H1 (cell line): Measurements from ENCODE around the gene BCL2A1. TPM values are rescaled to one million over a fixed set of nuclear protein-coding genes. Genes with fewer than 3 reads are reported as not detected.

ENCODE experiments used
- CTCF ChIA-PET: fragments of 300-600 bp; sonication (Branson Sonifier 250); formaldehyde crosslinking; loops from one replicate; lab custom pipeline; 2021; ENCODE audit not compliant: partially characterized antibody; lab: Charles Lee
- POLR2A ChIA-PET: fragments of 300-600 bp; sonication (Branson Sonifier 250); formaldehyde crosslinking; loops from one replicate; lab custom pipeline; 2021; ENCODE audit warnings: inconsistent platforms; ENCODE audit not compliant: partially characterized antibody; lab: Charles Lee
- DNase-seq, 2 experiments: peaks; one replicate each; pipeline versions ENCODE4 v3.0.0 to v3.0.0-alpha.2; 2010 to 2022; ENCODE audit warnings: low spot score in 2 of 2, low read depth in 1 of 2, mixed read lengths in 1 of 2
- FAIRE-seq: peaks from 2 replicates; lab custom pipeline; 2011; peaks lifted over from hg19 to GRCh38; lab: Jason Lieb, UNC
- H2AFZ ChIP-seq: 2 replicates; pipeline ENCODE4 v1.8.1; 2012; ENCODE audit warnings: low read length, inconsistent platforms
- H2AK5ac ChIP-seq: 2 replicates; pipeline ENCODE4 v1.6.1; 2013; ENCODE audit warnings: low read depth, low read length
- H2BK120ac ChIP-seq: replicated peaks from 2 replicates; pipeline ENCODE3; 2013; ENCODE audit warnings: low read depth, low read length, inconsistent platforms
- H2BK12ac ChIP-seq: 2 replicates; pipeline ENCODE4 v1.6.1; 2013; ENCODE audit warnings: low read depth, low read length
- H2BK15ac ChIP-seq: 2 replicates; pipeline ENCODE4 v1.6.1; 2013; ENCODE audit warnings: low read length
- H2BK20ac ChIP-seq: 2 replicates; pipeline ENCODE4 v1.6.1; 2013; ENCODE audit warnings: low read length
- H2BK5ac ChIP-seq: 2 replicates; pipeline ENCODE4 v1.6.1; 2013; ENCODE audit warnings: low read depth, low read length
- H3K14ac ChIP-seq: 2 replicates; pipeline ENCODE4 v1.6.1; 2013; ENCODE audit warnings: inconsistent platforms; ENCODE audit not compliant: insufficient read length
- H3K18ac ChIP-seq: 2 replicates; pipeline ENCODE4 v1.6.1; 2013; ENCODE audit warnings: low read length; ENCODE audit errors: extremely low read depth
- H3K23ac ChIP-seq: 2 replicates; pipeline ENCODE4 v1.6.1; 2013; ENCODE audit warnings: inconsistent platforms; ENCODE audit not compliant: insufficient read length
- H3K23me2 ChIP-seq: 2 replicates; pipeline ENCODE4 v1.6.1; 2013; ENCODE audit warnings: low read depth, low read length
- H3K27ac ChIP-seq: 2 replicates; pipeline ENCODE4 v1.6.1; 2011; ENCODE audit warnings: low read depth, low read length, inconsistent platforms
- H3K27me3 ChIP-seq, 4 experiments: replicated peaks in 1 of 4; 1 replicate in 1 of 4; 2 replicates in 3 of 4; pipeline versions ENCODE4 v1.6.1 to v1.8.1; 2011 to 2013; ENCODE audit warnings: low read length in 3 of 4, mild to moderate bottlenecking in 3 of 4, inconsistent platforms in 2 of 4, mixed read lengths in 2 of 4, moderate library complexity in 1 of 4; ENCODE audit not compliant: control insufficient read depth in 3 of 4, insufficient read depth in 3 of 4; ENCODE audit errors: extremely low read depth in 1 of 4
- H3K36me3 ChIP-seq, 4 experiments: 2 replicates each; pipeline versions ENCODE4 v1.6.1 to v1.8.1; 2011 to 2013; ENCODE audit warnings: mild to moderate bottlenecking in 4 of 4, low read length in 3 of 4, moderate library complexity in 2 of 4, control low read depth in 1 of 4, inconsistent platforms in 1 of 4; ENCODE audit not compliant: insufficient read depth in 4 of 4, control insufficient read depth in 2 of 4
- H3K4ac ChIP-seq: replicated peaks from 2 replicates; pipeline ENCODE3; 2013; ENCODE audit warnings: low read length, low read depth, mixed read lengths, inconsistent platforms; ENCODE audit not compliant: insufficient read length
- H3K4me1 ChIP-seq, 4 experiments: replicated peaks in 1 of 4; 1 replicate in 1 of 4; 2 replicates in 3 of 4; pipeline versions ENCODE4 v1.6.1 to v1.8.1; 2011 to 2013; ENCODE audit warnings: low read length in 3 of 4, inconsistent platforms in 2 of 4, mixed read lengths in 1 of 4; ENCODE audit not compliant: insufficient read depth in 4 of 4, control insufficient read depth in 3 of 4
- H3K4me2 ChIP-seq, 2 experiments: 2 replicates each; pipeline versions ENCODE4 v1.6.1 to v1.8.1; 2011 to 2013; ENCODE audit warnings: low read depth in 2 of 2, low read length in 2 of 2, control low read depth in 1 of 2, inconsistent platforms in 1 of 2, mild to moderate bottlenecking in 1 of 2; ENCODE audit not compliant: insufficient read depth in 1 of 2
- H3K4me3 ChIP-seq, 4 experiments: fragments of 200-600, 300-600 bp in 1 of 4; sonication (generic), shearing (Covaris generic), sonication (Bioruptor Twin) in 1 of 4; 2 replicates each; pipeline versions ENCODE4 v1.5.1 to v1.8.1; 2011 to 2016; ENCODE audit warnings: low read length in 4 of 4, low read depth in 3 of 4, control low read depth in 2 of 4, inconsistent platforms in 2 of 4, mild to moderate bottlenecking in 2 of 4, mixed read lengths in 1 of 4, moderate library complexity in 1 of 4; ENCODE audit not compliant: insufficient read depth in 2 of 4; ENCODE audit errors: extremely low read depth in 1 of 4
- H3K56ac ChIP-seq: replicated peaks from 2 replicates; pipeline ENCODE3; 2013; ENCODE audit warnings: low read depth, mild to moderate bottlenecking, mixed read lengths, low read length, inconsistent platforms; ENCODE audit not compliant: insufficient read length
- H3K79me1 ChIP-seq: 2 replicates; pipeline ENCODE4 v1.6.1; 2013; ENCODE audit warnings: low read depth, low read length, control low read depth
- H3K79me2 ChIP-seq, 2 experiments: 2 replicates each; pipeline versions ENCODE4 v1.6.1 to v1.8.1; 2012 to 2013; ENCODE audit warnings: low read length in 2 of 2, mild to moderate bottlenecking in 2 of 2, inconsistent platforms in 1 of 2; ENCODE audit not compliant: insufficient read depth in 2 of 2, control insufficient read depth in 1 of 2
- H3K9ac ChIP-seq, 4 experiments: replicated peaks in 1 of 4; 1 replicate in 1 of 4; 2 replicates in 3 of 4; pipeline versions ENCODE4 v1.6.1 to v1.8.1; 2011 to 2013; ENCODE audit warnings: low read depth in 3 of 4, low read length in 3 of 4, control low read depth in 2 of 4, mild to moderate bottlenecking in 2 of 4, moderate library complexity in 2 of 4, inconsistent platforms in 1 of 4; ENCODE audit errors: extremely low read depth in 1 of 4
- H3K9me3 ChIP-seq, 2 experiments: 2 replicates each; pipeline versions ENCODE4 v1.6.1 to v1.8.1; 2012 to 2013; ENCODE audit warnings: mild to moderate bottlenecking in 2 of 2, moderate library complexity in 2 of 2, control low read depth in 1 of 2, inconsistent platforms in 1 of 2, low read depth in 1 of 2, low read length in 1 of 2, mixed read lengths in 1 of 2; ENCODE audit not compliant: insufficient read depth in 2 of 2
- H4K20me1 ChIP-seq, 2 experiments: replicated peaks in 1 of 2; 2 replicates each; pipeline versions ENCODE3 to v1.8.1; 2011 to 2013; ENCODE audit warnings: inconsistent platforms in 2 of 2, low read length in 2 of 2, mild to moderate bottlenecking in 1 of 2; ENCODE audit not compliant: insufficient read depth in 2 of 2, control insufficient read depth in 1 of 2
- H4K5ac ChIP-seq: 2 replicates; pipeline ENCODE4 v1.6.1; 2013; ENCODE audit warnings: low read length, low read depth, mixed read lengths, inconsistent platforms; ENCODE audit not compliant: insufficient read length
- H4K8ac ChIP-seq: 2 replicates; pipeline ENCODE4 v1.8.0; 2013; ENCODE audit warnings: mild to moderate bottlenecking, moderate library complexity, low read length, inconsistent platforms; ENCODE audit not compliant: insufficient read depth; ENCODE audit errors: extremely low read depth
- H4K91ac ChIP-seq: replicated peaks from 2 replicates; pipeline ENCODE3; 2013; ENCODE audit warnings: low read length, mixed read lengths, inconsistent platforms; ENCODE audit not compliant: insufficient read length
- ATF2 ChIP-seq: IDR thresholded peaks from 2 replicates; pipeline ENCODE4 v1.6.1; 2012; ENCODE audit warnings: low read length, inconsistent platforms
- E2F6 ChIP-seq: IDR thresholded peaks from 2 replicates; pipeline ENCODE4 v1.6.1; 2012; ENCODE audit warnings: inconsistent platforms
- EGR1 ChIP-seq: IDR thresholded peaks from 2 replicates; pipeline ENCODE4 v1.6.1; 2011; ENCODE audit warnings: low read depth, low read length, borderline replicate concordance
- FOSL1 ChIP-seq: IDR thresholded peaks from 2 replicates; pipeline ENCODE4 v1.6.1; 2011; ENCODE audit warnings: mild to moderate bottlenecking, low read depth, low read length, moderate library complexity; ENCODE audit not compliant: insufficient read depth
- GABPA ChIP-seq: IDR thresholded peaks from 2 replicates; pipeline ENCODE4 v1.6.1; 2011; ENCODE audit warnings: mild to moderate bottlenecking, low read length, moderate library complexity, borderline replicate concordance; ENCODE audit not compliant: insufficient read depth
- NANOG ChIP-seq: IDR thresholded peaks from 2 replicates; pipeline ENCODE4 v1.6.1; 2011; ENCODE audit warnings: low read length, low read depth, mild to moderate bottlenecking, inconsistent platforms; ENCODE audit not compliant: insufficient read depth, poor library complexity, severe bottlenecking
- POLR2AphosphoS5 ChIP-seq: IDR thresholded peaks from 2 replicates; pipeline ENCODE4 v1.6.1; 2011; ENCODE audit warnings: low read depth, low read length
- POU5F1 ChIP-seq: IDR thresholded peaks from 2 replicates; pipeline ENCODE4 v1.6.1; 2011; ENCODE audit warnings: low read depth, mild to moderate bottlenecking, low read length, moderate library complexity
- RFX5 ChIP-seq: IDR thresholded peaks from 2 replicates; pipeline ENCODE4 v1.6.1; 2011; ENCODE audit warnings: low read depth, low read length, improper control_type of control experiment, borderline replicate concordance
- SIRT6 ChIP-seq: IDR thresholded peaks from one replicate; pipeline ENCODE4 v1.7.1; 2012; ENCODE audit warnings: low read length, inconsistent platforms
- SIX5 ChIP-seq: IDR thresholded peaks from 2 replicates; pipeline ENCODE4 v1.6.1; 2011; ENCODE audit warnings: mild to moderate bottlenecking, low read depth, low read length
- SP1 ChIP-seq: IDR thresholded peaks from 2 replicates; pipeline ENCODE4 v1.6.1; 2011; ENCODE audit warnings: low read depth, low read length
- SP2 ChIP-seq: IDR thresholded peaks from 2 replicates; pipeline ENCODE4 v1.6.1; 2012; ENCODE audit warnings: mild to moderate bottlenecking, low read length, inconsistent platforms
- WGBS, 2 experiments: shearing (Covaris generic) in 1 of 2; methylation state at CpG; one replicate each; pipeline versions ENCODE4 v1.1.6 to v1.1.7; 2013 to 2015; ENCODE audit warnings: low lambda C conversion rate in 2 of 2, mixed read lengths in 2 of 2, inconsistent platforms in 1 of 2, low coverage in 1 of 2, missing lambda C conversion rate in 1 of 2; ENCODE audit not compliant: insufficient replicate concordance in 2 of 2, insufficient coverage in 1 of 2, insufficient read length in 1 of 2; ENCODE audit errors: extremely low coverage in 1 of 2, missing lambda C conversion rate in 1 of 2; 5-methylcytosine and 5-hydroxymethylcytosine counted together
- polyA plus RNA-seq, 7 experiments: library from polyadenylated mRNA; depleted of rRNA in 3 of 7; stranded (reverse) in 5 of 7; unstranded in 2 of 7; fragments of >200 nt in 5 of 7; fragments of 200-250 nt in 2 of 7; gene quantifications; 1 replicate in 5 of 7; 2 replicates in 1 of 7; 4 replicates in 1 of 7; pipeline versions ENCODE4 v1.2.1 to v1.2.3, GENCODE V29; 2011 to 2013; ENCODE audit warnings: missing spikeins in 2 of 7, mixed read lengths in 2 of 7
- total RNA-seq: library from RNA; stranded (reverse); fragmentation: NEBNext Ultra II Directional; extraction: Animal tissue kit (Norgen Biotek cat#: 25700); gene quantifications from 2 replicates; pipeline ENCODE4 v1.2.1, GENCODE V29; 2021

Gene BCL2A1
- total and polyA plus RNA-seq, 2 of the 8 experiments (the other 6 are each of a cell fraction or from before 2014, with no cell fraction given), result not detected

DNA sequence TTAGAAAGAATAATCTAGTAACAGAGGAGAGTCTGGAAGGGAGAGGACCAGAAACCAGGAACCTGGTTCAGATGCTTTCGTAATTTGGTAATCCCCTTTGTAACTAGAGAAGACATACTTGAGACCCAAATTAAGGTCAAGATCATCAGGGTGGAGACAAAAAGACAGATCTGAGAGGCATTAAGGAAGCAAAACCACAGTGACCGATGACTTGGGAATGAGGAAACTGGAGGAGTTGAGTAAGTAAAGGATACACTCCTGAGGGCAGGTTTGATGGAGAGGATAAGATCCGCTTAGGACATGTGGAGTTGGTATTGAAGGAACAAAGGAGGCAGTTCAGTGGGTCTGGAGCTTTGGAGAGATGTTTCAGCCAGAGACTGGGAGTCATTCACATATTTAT, 23.6 kb upstream of the BCL2A1 start:
- Histone ChIP-seq H3K23me2 (no peaks in the 10 kb centered on the region), H3K18ac (no peak overlapping the region), H2BK120ac (no peak overlapping the region), H2AFZ (no peak overlapping the region), H2AK5ac (no peak overlapping the region), H3K79me1 (no peaks in the 10 kb centered on the region), H3K4me2 (no peak overlapping the region), H2BK15ac (peak overlapping the region; percentile 50; the same call in 1 of the 2 replicates), H2BK20ac (no peak overlapping the region), H3K9ac (no peak overlapping the region), H4K5ac (no peak overlapping the region), H2BK5ac (no peak overlapping the region), H3K79me2 (no peaks in the 10 kb centered on the region), H4K8ac (no peak overlapping the region), H3K14ac (no peak overlapping the region), H3K27ac (no peak overlapping the region), H4K20me1 (no peaks in the 10 kb centered on the region), H3K27me3 (no peaks in the 10 kb centered on the region), H3K23ac (no peak overlapping the region), H3K36me3 (no peaks in the 10 kb centered on the region), H2BK12ac (no peak overlapping the region), H3K4ac (no peak overlapping the region), H3K4me3 (no peak overlapping the region), H3K56ac (no peak overlapping the region), H3K9me3 (no peaks in the 10 kb centered on the region), H4K91ac (no peak overlapping the region), H3K4me1 (no peaks in the 10 kb centered on the region)
- WGBS, 2 experiments, result 94% methylated on average over 2 of the region's 3 CpGs; no CpG with 5 or more reads in 1 of the 2 experiments
- ChIA-PET POLR2A (no interaction called here), CTCF (interaction anchor here (0.7 to 2.0 kb wide), 11 partner anchors 12 to 655 kb away, joined by 3 to 9 read pairs (median 3); no protein-coding TSS in a partner anchor)
- DNase-seq (no peak), FAIRE-seq (no peak)
- no peak for TF ChIP-seq FOSL1
- TF ChIP-seq SP2, result no peak
- no peak for TF ChIP-seq NANOG
- no peak for TF ChIP-seq POLR2AphosphoS5
- no peak for TF ChIP-seq ATF2
- no peak for TF ChIP-seq SIX5
- TF ChIP-seq SP1, result no peak
- TF ChIP-seq E2F6, result no peak
- no peak for TF ChIP-seq SIRT6
- TF ChIP-seq POU5F1, result no peak
- no peak for TF ChIP-seq GABPA
- TF ChIP-seq EGR1, result no peak
- TF ChIP-seq RFX5, result no peak
